Measurements from ENCODE around the gene LITAF. TPM values are rescaled to one million over a fixed set of nuclear protein-coding genes. Genes with fewer than 3 reads are reported as not detected.

Gene LITAF
- total RNA-seq, 1 donor, result 96.7 TPM

DNA sequence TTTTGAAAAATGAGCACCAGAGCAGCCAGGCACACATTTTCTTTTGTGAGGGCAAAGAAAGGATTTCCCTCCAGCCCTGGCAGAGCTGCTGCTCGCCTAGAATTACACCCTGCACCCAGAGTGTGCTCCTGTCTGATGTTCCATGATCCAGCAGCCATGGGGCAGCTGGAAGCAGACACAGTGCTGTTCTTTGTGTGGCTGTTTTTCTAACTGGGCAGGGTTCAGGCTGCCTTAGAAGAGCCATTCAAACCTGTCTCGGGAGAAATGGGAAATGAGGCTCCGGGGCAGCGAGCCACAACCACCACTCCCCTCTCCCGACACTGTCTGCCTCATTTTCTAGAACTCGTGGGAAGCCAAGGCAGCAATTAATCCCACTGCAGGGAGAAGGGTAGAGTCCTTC, 28.9 kb downstream of the LITAF start:
- TF ChIP-seq CTCF (IDR thresholded peaks at IDR 0.05; ENCODE audit: insufficient read depth, low read depth, low read length), result no peak
- no peak for DNase-seq (ENCODE audit: low read depth)
- no peak overlapping the region for H3K4me3 ChIP-seq (ENCODE audit: low read depth, low read length)

- H3K4me3 ChIP-seq (ENCODE audit: low read depth, low read length), result no peak overlapping the region
- DNase-seq (ENCODE audit: low read depth), result no peak
- TF ChIP-seq CTCF (IDR thresholded peaks at IDR 0.05; ENCODE audit: insufficient read depth, low read depth, low read length), result no peak
Measured at GRCh38 chr16:11556945-11557720, 29.6 kb downstream of the LITAF start.

DNA sequence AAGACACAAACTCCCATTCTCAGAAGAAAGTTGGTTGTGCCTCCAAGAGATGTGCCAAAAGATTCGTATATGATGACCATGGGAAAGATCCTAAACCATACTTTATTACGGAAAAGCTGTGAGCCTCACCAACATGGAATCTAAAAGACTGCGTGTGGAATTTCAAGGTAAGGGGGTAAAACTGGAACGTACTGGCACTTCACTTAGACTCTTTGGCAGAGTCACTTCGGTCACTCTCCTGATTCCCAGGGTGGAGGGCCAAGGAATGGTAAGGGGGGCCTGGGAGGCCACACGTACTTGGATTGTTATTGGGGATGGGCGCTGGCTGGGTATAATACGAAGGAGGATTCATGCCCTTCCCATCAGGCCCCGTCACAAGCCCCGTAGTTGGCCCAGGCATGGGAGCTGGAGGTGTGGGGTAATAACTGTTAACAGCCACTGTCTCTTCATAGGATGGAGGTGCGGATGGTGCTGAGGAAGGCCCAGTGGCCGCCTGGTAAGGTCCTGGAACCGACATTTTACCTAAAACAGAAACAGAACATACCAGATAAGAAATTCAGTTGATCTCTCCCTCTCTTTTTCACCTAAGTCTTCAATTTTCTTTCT, 30.4 kb downstream of the LITAF start:
- no peak overlapping the region for H3K4me3 ChIP-seq (ENCODE audit: low read depth, low read length)
- no peak for TF ChIP-seq CTCF (IDR thresholded peaks at IDR 0.05; ENCODE audit: insufficient read depth, low read depth, low read length)
- no peak for DNase-seq (ENCODE audit: low read depth)

DNA sequence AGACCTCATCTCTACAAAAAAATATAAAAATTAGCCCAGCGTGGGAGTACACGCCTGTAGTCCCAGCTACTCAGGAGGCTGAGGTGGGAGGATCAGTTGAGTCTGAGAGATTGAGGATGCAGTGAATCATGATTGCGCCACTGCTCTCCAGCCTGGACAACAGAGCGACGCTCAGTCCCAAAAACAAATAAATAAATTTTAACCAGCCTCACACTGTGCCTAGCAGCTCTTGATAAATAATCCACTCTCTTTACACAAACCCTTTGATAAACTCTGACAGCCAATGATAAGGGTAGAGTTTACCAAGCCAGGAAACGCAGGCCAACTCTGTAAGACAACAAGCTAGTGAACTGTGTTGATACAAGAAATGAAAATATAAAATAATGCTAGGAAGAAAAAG, 32.7 kb downstream of the LITAF start:
- H3K4me3 ChIP-seq (ENCODE audit: low read depth, low read length), result no peak overlapping the region
- TF ChIP-seq CTCF (IDR thresholded peaks at IDR 0.05; ENCODE audit: insufficient read depth, low read depth, low read length), result no peak
- DNase-seq (ENCODE audit: low read depth), result peak; percentile 30

DNA sequence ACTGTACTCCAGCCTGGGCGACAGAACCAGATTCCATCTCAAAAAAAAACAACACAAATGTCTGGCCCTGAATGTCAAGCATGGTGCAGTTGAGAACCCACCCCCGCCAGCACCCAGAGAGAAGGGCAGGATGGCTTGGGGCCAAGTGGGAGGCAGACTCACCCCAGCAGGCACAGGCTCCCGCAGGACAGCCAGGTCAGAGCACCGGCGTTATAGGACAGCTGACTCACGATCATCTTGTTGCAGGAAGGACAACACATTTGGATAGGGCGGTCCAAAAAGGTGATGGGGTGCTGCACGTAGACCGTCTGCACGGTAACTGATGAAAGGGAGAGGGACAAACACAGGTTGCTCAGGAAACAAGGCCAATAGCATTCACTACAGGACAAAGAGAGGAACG, 33.3 kb downstream of the LITAF start:
- DNase-seq (ENCODE audit: low read depth), result no peak
- no peak for TF ChIP-seq CTCF (IDR thresholded peaks at IDR 0.05; ENCODE audit: insufficient read depth, low read depth, low read length)

GRCh38 chr16:11552440-11552839, 34.3 kb downstream of the LITAF start:
- peak; percentile 37 for DNase-seq (ENCODE audit: low read depth)
- TF ChIP-seq CTCF (IDR thresholded peaks at IDR 0.05; ENCODE audit: insufficient read depth, low read depth, low read length), result no peak
- H3K4me3 ChIP-seq (ENCODE audit: low read depth, low read length), result no peak overlapping the region

More for the DNA sequence above, 33.3 kb downstream of the LITAF start:
- H3K4me3 ChIP-seq (ENCODE audit: low read depth, low read length), result no peak overlapping the region

All from fibroblast of villous mesenchyme (primary cell).